Measurements from ENCODE around the gene TAF5L.

The TAF5L gene

GRCh38 chr1:229554886-229555621 is 70.9 kb downstream of the TAF5L start:
- Mint-ChIP-seq H3K4me3 (no peak overlapping the region), H3K27me3 (no peaks in the 10 kb centered on the region), H3K9me3 (no peaks in the 10 kb centered on the region), H3K27ac (peak overlapping the region; percentile 78 to 79), H3K4me1 (peaks cover 48% of the 10 kb centered on the region)
- DNase-seq, result no peak
- ATAC-seq, result no peak

GRCh38 chr1:229553621-229554130 is 72.2 kb downstream of the TAF5L start:
- H3K4me3 Mint-ChIP-seq, result no peak overlapping the region
- no peaks in the 10 kb centered on the region for H3K27me3 Mint-ChIP-seq
- no peak for ATAC-seq
- no peaks in the 10 kb centered on the region for H3K9me3 Mint-ChIP-seq
- peaks cover 40% of the 10 kb centered on the region for H3K4me1 Mint-ChIP-seq
- H3K27ac Mint-ChIP-seq, result no peak overlapping the region
- no peak for DNase-seq

DNA sequence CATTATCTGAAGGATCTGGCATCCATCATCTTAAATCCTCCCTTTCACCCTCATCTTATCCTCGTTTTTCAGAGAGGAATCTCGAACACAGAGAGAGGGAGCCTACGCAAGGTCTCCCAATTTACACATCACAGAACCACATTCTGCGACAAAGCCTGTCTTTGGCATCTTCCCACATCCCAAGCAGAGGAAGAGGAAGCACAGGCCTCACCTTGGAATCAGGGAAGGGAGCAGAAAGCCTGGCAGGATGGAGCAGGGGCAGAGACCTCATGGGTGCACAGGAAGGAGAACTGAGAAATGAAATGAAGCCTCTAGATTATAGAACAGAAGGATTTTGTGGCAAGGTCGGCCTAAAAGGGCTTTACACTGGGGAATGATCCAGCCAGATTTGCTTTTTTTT is 73.2 kb downstream of the TAF5L start:
- Mint-ChIP-seq H3K4me3 (no peak overlapping the region), H3K9me3 (no peaks in the 10 kb centered on the region), H3K27me3 (no peaks in the 10 kb centered on the region), H3K4me1 (peaks cover 40% of the 10 kb centered on the region), H3K27ac (no peak overlapping the region)
- ATAC-seq (no peak), DNase-seq (no peak)

DNA sequence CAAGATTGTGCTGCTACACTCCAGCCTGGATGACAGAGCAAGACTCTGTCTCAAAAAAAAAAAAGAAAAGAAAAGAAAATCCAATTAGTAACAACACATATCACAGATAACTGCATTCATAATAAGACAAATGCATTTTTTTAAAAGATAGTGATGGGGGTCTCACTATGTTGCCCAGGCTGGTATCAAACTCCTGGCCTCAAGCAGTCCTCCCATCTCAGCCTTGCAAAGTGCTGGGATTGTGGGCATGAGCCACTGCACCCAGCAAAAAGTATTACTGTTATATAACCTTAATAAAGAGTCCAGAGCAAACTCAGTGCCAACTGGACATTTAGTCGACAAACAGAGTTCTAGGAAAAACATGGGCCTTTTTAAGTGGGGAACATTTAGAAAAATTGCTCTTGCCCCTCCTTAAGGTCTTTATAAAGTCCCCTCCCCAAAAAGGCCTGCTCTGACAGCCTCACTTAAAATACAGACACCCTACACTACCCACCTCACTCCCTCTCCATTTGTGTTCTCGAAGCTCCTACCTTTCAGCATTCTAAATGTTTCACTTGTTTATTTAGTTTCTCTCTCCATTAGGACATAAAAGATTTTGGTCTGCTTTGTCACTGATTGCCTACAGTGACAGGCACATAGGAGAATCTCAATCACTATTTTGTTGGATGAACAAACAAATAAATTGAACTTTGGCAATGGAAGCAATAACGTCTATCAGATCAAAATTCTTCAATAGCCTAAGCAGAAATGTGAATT is 74.9 kb downstream of the TAF5L start:
- Mint-ChIP-seq H3K4me1 (peaks cover 25% of the 10 kb centered on the region), H3K4me3 (no peak overlapping the region), H3K27ac (no peak overlapping the region), H3K27me3 (no peaks in the 10 kb centered on the region), H3K9me3 (no peaks in the 10 kb centered on the region)
- DNase-seq, result no peak
- ATAC-seq, result no peak

DNA sequence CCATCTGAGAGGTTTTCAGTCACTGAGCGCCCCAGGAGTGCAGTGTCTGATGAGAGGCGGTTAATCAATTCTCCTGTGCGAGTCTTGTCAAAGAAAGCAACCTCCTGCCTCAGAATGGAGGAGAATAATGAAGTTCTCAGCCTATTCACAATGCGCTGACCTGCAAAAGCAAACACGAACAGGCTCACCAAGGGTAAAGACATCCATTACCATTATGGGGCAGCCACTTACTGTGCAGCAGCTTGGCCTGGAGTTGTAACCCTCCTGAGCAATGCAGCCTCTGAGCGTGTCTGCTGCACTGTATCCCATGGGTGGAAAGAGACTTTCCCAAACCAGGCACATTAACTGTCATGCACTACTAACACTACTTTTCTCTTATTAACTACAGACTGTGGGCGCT is 78.4 kb downstream of the TAF5L start:
- peaks cover 30% of the 10 kb centered on the region for H3K4me1 Mint-ChIP-seq
- no peak for DNase-seq
- no peak overlapping the region for H3K27ac Mint-ChIP-seq
- no peaks in the 10 kb centered on the region for H3K27me3 Mint-ChIP-seq
- no peak for ATAC-seq
- no peaks in the 10 kb centered on the region for H3K9me3 Mint-ChIP-seq
- H3K4me3 Mint-ChIP-seq, result no peak overlapping the region

DNA sequence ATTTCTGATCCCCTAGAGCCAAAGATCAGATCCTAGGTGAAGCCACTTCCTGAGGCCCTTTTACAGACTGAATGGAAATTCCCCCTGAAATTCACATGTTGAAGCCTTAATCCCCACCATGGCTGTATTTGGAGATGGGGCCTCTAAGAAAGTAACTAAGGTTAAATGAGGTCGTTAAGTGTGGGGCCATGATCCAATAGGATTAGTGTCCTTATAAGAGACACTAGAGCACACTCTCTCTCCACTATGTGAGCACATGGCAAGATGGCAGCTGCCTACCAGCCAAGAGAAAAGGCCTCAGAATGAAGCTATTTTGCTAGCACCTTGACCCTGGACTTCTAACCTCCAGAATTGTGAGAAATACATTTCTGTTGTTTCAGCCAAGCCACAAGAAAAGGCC is 81.3 kb downstream of the TAF5L start:
- peak overlapping the region in 1 of 2 donors; percentile 46 for H3K27ac Mint-ChIP-seq
- DNase-seq, result no peak
- no peak for ATAC-seq
- no peak overlapping the region for H3K4me3 Mint-ChIP-seq
- no peaks in the 10 kb centered on the region for H3K27me3 Mint-ChIP-seq
- no peaks in the 10 kb centered on the region for H3K9me3 Mint-ChIP-seq
- peaks cover 39% of the 10 kb centered on the region for H3K4me1 Mint-ChIP-seq

All from stimulated activated naive CD8-positive, alpha-beta T cell treated with anti-CD3 and anti-CD28 coated beads, Interleukin-15, amount 100 ng/mL, for 72 hours (primary cell).